Skeletal muscle tissue (tissue), 1 donor: ENCODE data around the gene IL22. TPM values are rescaled to one million over a fixed set of nuclear protein-coding genes. Genes with fewer than 3 reads are reported as not detected.

Source experiments
- total RNA-seq: library from RNA; depleted of rRNA; stranded (reverse); fragments of >200 nt; gene quantifications from one replicate; pipeline ENCODE4 v1.2.3, GENCODE V29; 2014

Gene IL22
- total RNA-seq, 1 donor from 2014 or later, result not detected

Other genes starting within 250 kb of the IL22 start
- not detected for gene IFNG, start 93.9 kb downstream of the IL22 start, total RNA-seq
- gene IL26, start 27.8 kb downstream of the IL22 start, total RNA-seq, result not detected
- 8.9 TPM for gene MDM1, start 78.8 kb upstream of the IL22 start, total RNA-seq